Right lobe of liver (tissue), 6 donors: Measurements from ENCODE around the gene PRRC2C. TPM values are rescaled to one million over a fixed set of nuclear protein-coding genes. Genes with fewer than 3 reads are reported as not detected.

Experiments used
- ATAC-seq, 4 donors: fragments of 200-7000 bp; cut with Tn5 transposase; one replicate each; pipeline ENCODE4 v1.9.1; 2020; ENCODE audit warnings: mild to moderate bottlenecking in 4 of 4, moderate library complexity in 4 of 4
- DNase-seq, 3 donors: peaks; one replicate each; pipeline ENCODE4 v3.0.0-alpha.2; 2020
- H3K27ac ChIP-seq, 3 donors: fragments of 200-600 bp; one replicate each; pipeline ENCODE4 v1.8.0; 2022
- H3K27me3 ChIP-seq, 2 donors: fragments of 200-600 bp; one replicate each; pipeline ENCODE4 v1.8.0; 2022
- H3K36me3 ChIP-seq, 4 donors: fragments of 200-600 bp; sonication (generic) in 1 of 4; one replicate each; pipeline versions ENCODE4 v1.5.1 to v1.8.0; 2017 to 2022; ENCODE audit warnings: control low read depth in 1 of 4
- H3K4me1 ChIP-seq, 4 donors: fragments of 200-600 bp; sonication (generic) in 1 of 4; one replicate each; pipeline versions ENCODE4 v1.5.1 to v1.8.0; 2017 to 2022; ENCODE audit warnings: control low read depth in 1 of 4
- H3K4me3 ChIP-seq, 3 donors: fragments of 200-600 bp; one replicate each; pipeline ENCODE4 v1.8.0; 2022
- H3K9me3 ChIP-seq, 4 donors: fragments of 200-600 bp; sonication (generic) in 1 of 4; one replicate each; pipeline versions ENCODE4 v1.5.1 to v1.8.0; 2017 to 2022; ENCODE audit warnings: control low read depth in 1 of 4
- CTCF ChIP-seq, 4 donors: fragments of 200-600 bp in 3 of 4; fragments of 450-650 bp in 1 of 4; IDR thresholded peaks; one replicate each; pipeline versions ENCODE4 v1.5.1 to v1.8.0; 2016 to 2022; ENCODE audit warnings: antibody characterized with exemption in 4 of 4, mild to moderate bottlenecking in 2 of 4
- POLR2A ChIP-seq: fragments of 450-650 bp; IDR thresholded peaks from one replicate; pipeline ENCODE4 v1.6.1; 2017; ENCODE audit warnings: antibody characterized with exemption, mild to moderate bottlenecking
- WGBS: methylation state at CpG from one replicate; pipeline ENCODE4 v1.1.6; 2018; ENCODE audit warnings: low coverage, low lambda C conversion rate; ENCODE audit not compliant: insufficient coverage; ENCODE audit errors: missing lambda C conversion rate; 5-methylcytosine and 5-hydroxymethylcytosine counted together
- intact Hi-C, 2 donors: fragments of 100-400 bp; cut with DNase I; formaldehyde crosslinking; loops; one replicate each; pipeline versions ENCODE4 v1.11.2 to v1.14.1; 2022
- total RNA-seq, 6 experiments: library from RNA; depleted of rRNA in 2 of 6; stranded (reverse); fragments of >200 nt in 2 of 6; fragmentation: NEBNext Ultra II Directional in 3 of 6; extraction: Animal tissue kit (Norgen Biotek cat#: 25700) in 3 of 6; gene quantifications; one replicate each; pipeline versions ENCODE4 v1.1.0 to v1.2.4, GENCODE V29; 2016 to 2023
- donor health status: DM: no; HTN: yes; CAD: no.
- donor health status: DM: no; HTN: no; CAD: no.
- donor health status: DM: no; HTN: no; CAD: no.
- donor health status: DM: no; HTN: yes; CAD: no.
- donor health status: DM: no; HTN: yes; CAD: no.

Gene PRRC2C
- total RNA-seq, 6 experiments from 2014 or later: 39.1 to 59.9 (median 48.5) TPM

- Histone ChIP-seq H3K4me3 (no peak overlapping the region), H3K27ac (no peak overlapping the region), H3K4me1 (peaks cover 0 to 5% (median 0%) of the 10 kb centered on the region in 4 donors), H3K36me3 (peaks cover 0 to 70% (median 25%) of the 10 kb centered on the region in 4 donors), H3K27me3 (no peaks in the 10 kb centered on the region), H3K9me3 (no peaks in the 10 kb centered on the region)
- ATAC-seq: no peak
- TF ChIP-seq CTCF (IDR thresholded peaks at IDR 0.05) (no peak), POLR2A (no peak)
- 50% methylated on average over 1 of the region's 1 CpG for WGBS
- DNase-seq: no peak
- intact Hi-C loops: no loop called here
Observed at GRCh38 chr1:171590022-171590421, 104.7 kb downstream of the PRRC2C start.

- no peaks in the 10 kb centered on the region for H3K9me3 ChIP-seq
- WGBS: 38% methylated on average over 1 of the region's 1 CpG
- intact Hi-C loops: no loop called here
- peak overlapping the region in 1 of 3 donors; percentile 72 for H3K27ac ChIP-seq
- no peak overlapping the region for H3K4me3 ChIP-seq
- H3K4me1 ChIP-seq: peaks cover 0 to 33% (median 3%) of the 10 kb centered on the region in 4 donors
- peaks cover 0 to 30% (median 10%) of the 10 kb centered on the region in 4 donors for H3K36me3 ChIP-seq
- DNase-seq (peak in 1 of 3 donors; percentile 52), ATAC-seq (peak; percentile 57 to 82 (median 74))
- H3K27me3 ChIP-seq: no peaks in the 10 kb centered on the region
- TF ChIP-seq CTCF (IDR thresholded peaks at IDR 0.05) (no peak), POLR2A (no peak)
Observed at GRCh38 chr1:171595324-171595723, 110.0 kb downstream of the PRRC2C start.

- H3K27me3 ChIP-seq: no peaks in the 10 kb centered on the region
- H3K4me1 ChIP-seq: peaks cover 0 to 40% (median 3%) of the 10 kb centered on the region in 4 donors
- no peaks in the 10 kb centered on the region for H3K9me3 ChIP-seq
- ATAC-seq (peak in 2 of 4 donors; percentile 27 to 61), DNase-seq (no peak)
- H3K4me3 ChIP-seq: no peak overlapping the region
- intact Hi-C loops: no loop called here
- no peak for TF ChIP-seq POLR2A
- no peak for TF ChIP-seq CTCF (IDR thresholded peaks at IDR 0.05)
- 100% methylated on average over 1 of the region's 1 CpG for WGBS
- peaks cover 0 to 22% (median 8%) of the 10 kb centered on the region in 4 donors for H3K36me3 ChIP-seq
- H3K27ac ChIP-seq: peak overlapping the region in 1 of 3 donors; percentile 72
Observed at GRCh38 chr1:171596119-171596518, 110.8 kb downstream of the PRRC2C start.

GRCh38 chr1:171596705-171597104, 111.4 kb downstream of the PRRC2C start:
- H3K9me3 ChIP-seq: no peaks in the 10 kb centered on the region
- ATAC-seq (peak in 2 of 4 donors; percentile 43 to 61), DNase-seq (no peak)
- H3K36me3 ChIP-seq: peaks cover 0 to 16% (median 6%) of the 10 kb centered on the region in 4 donors
- no peaks in the 10 kb centered on the region for H3K27me3 ChIP-seq
- no peak overlapping the region for H3K4me3 ChIP-seq
- peak overlapping the region in 1 of 3 donors; percentile 72 for H3K27ac ChIP-seq
- intact Hi-C loops: no loop called here
- WGBS: 42% methylated on average over 2 of the region's 2 CpGs
- no peak for TF ChIP-seq CTCF (IDR thresholded peaks at IDR 0.05)
- no peak for TF ChIP-seq POLR2A
- peaks cover 0 to 40% (median 3%) of the 10 kb centered on the region in 4 donors for H3K4me1 ChIP-seq
